Neuronal stem cell (in vitro differentiated cells): Measurements from ENCODE around the gene SOX5.
"Not testable (repeated sequence)": the region's sequence is repeated elsewhere in the genome, so short reads cannot be mapped to it uniquely, and the experiment has no call there.

Source experiments
- DNase-seq: peaks from one replicate; pipeline ENCODE4 v3.0.0-alpha.2; 2013; ENCODE audit warnings: low spot score
- H2AFZ ChIP-seq: one replicate; pipeline ENCODE4 v1.6.1; 2013; ENCODE audit warnings: mild to moderate bottlenecking, low read length, inconsistent platforms
- H2AK5ac ChIP-seq: 2 replicates; pipeline ENCODE4 v1.6.1; 2013; ENCODE audit warnings: low read depth, mild to moderate bottlenecking, inconsistent platforms, low read length, moderate library complexity, mixed read lengths
- H2BK120ac ChIP-seq: 2 replicates; pipeline ENCODE4 v1.6.1; 2013; ENCODE audit warnings: low read depth, mild to moderate bottlenecking, inconsistent platforms, low read length, moderate library complexity, mixed read lengths
- H2BK12ac ChIP-seq: one replicate; pipeline ENCODE4 v1.6.1; 2013; ENCODE audit warnings: low read length, inconsistent platforms
- H2BK15ac ChIP-seq: 2 replicates; pipeline ENCODE4 v1.6.1; 2013; ENCODE audit warnings: mild to moderate bottlenecking, low read length, inconsistent platforms, mixed read lengths
- H2BK5ac ChIP-seq: one replicate; pipeline ENCODE4 v1.6.1; 2013; ENCODE audit warnings: inconsistent platforms, mild to moderate bottlenecking, low read length, moderate library complexity
- H3K14ac ChIP-seq: one replicate; pipeline ENCODE4 v1.6.1; 2013; ENCODE audit warnings: low read length, inconsistent platforms
- H3K18ac ChIP-seq: 2 replicates; pipeline ENCODE4 v1.6.1; 2013; ENCODE audit warnings: low read length, inconsistent platforms
- H3K23ac ChIP-seq: 2 replicates; pipeline ENCODE4 v1.6.1; 2013; ENCODE audit warnings: low read depth, mild to moderate bottlenecking, mixed read lengths, low read length, inconsistent platforms; ENCODE audit not compliant: poor library complexity
- H3K27ac ChIP-seq: replicated peaks from 3 replicates; pipeline ENCODE4 v1.5.1; 2013; ENCODE audit warnings: low read length, inconsistent platforms
- H3K27me3 ChIP-seq, 3 experiments: 2 replicates each; pipeline ENCODE4 v1.6.1; 2013; ENCODE audit warnings: low read length in 3 of 3, mild to moderate bottlenecking in 2 of 3, inconsistent platforms in 1 of 3, low read depth in 1 of 3, mixed read lengths in 1 of 3, moderate library complexity in 1 of 3; ENCODE audit not compliant: control insufficient read depth in 3 of 3, insufficient read depth in 3 of 3
- H3K36me3 ChIP-seq, 2 donors: replicated peaks in 1 of 2; 2 replicates each; pipeline ENCODE4 v1.6.1; 2013; ENCODE audit warnings: low read length in 2 of 2; ENCODE audit not compliant: control insufficient read depth in 2 of 2, insufficient read depth in 2 of 2
- H3K4ac ChIP-seq: 2 replicates; pipeline ENCODE4 v1.6.1; 2013; ENCODE audit warnings: inconsistent platforms, mild to moderate bottlenecking, low read length, moderate library complexity
- H3K4me1 ChIP-seq, 2 donors: 1 replicate in 1 of 2; 2 replicates in 1 of 2; pipeline ENCODE4 v1.6.1; 2013; ENCODE audit warnings: low read length in 2 of 2, low read depth in 1 of 2; ENCODE audit not compliant: control insufficient read depth in 2 of 2, insufficient read depth in 1 of 2
- H3K4me2 ChIP-seq: one replicate; pipeline ENCODE4 v1.6.1; 2013; ENCODE audit warnings: mild to moderate bottlenecking, low read length, inconsistent platforms; ENCODE audit not compliant: insufficient read depth, poor library complexity, severe bottlenecking
- H3K4me3 ChIP-seq, 2 donors: 2 replicates each; pipeline ENCODE4 v1.5.1; 2013; ENCODE audit warnings: low read length in 2 of 2, mild to moderate bottlenecking in 2 of 2, inconsistent platforms in 1 of 2, moderate library complexity in 1 of 2
- H3K79me1 ChIP-seq: one replicate; pipeline ENCODE4 v1.6.1; 2013; ENCODE audit warnings: low read depth, mild to moderate bottlenecking, inconsistent platforms, low read length, moderate library complexity
- H3K9ac ChIP-seq: one replicate; pipeline ENCODE4 v1.6.1; 2013; ENCODE audit warnings: mild to moderate bottlenecking, low read depth, low read length, inconsistent platforms; ENCODE audit not compliant: poor library complexity
- H3K9me3 ChIP-seq, 2 donors: replicated peaks in 1 of 2; 2 replicates each; pipeline versions ENCODE3 to v1.6.1; 2013; ENCODE audit warnings: low read length in 2 of 2, mild to moderate bottlenecking in 2 of 2, inconsistent platforms in 1 of 2, low read depth in 1 of 2, mixed read lengths in 1 of 2, moderate library complexity in 1 of 2; ENCODE audit not compliant: control insufficient read depth in 2 of 2, insufficient read depth in 1 of 2
- H4K8ac ChIP-seq: one replicate; pipeline ENCODE4 v1.6.1; 2013; ENCODE audit warnings: low read depth, mild to moderate bottlenecking, inconsistent platforms, low read length, moderate library complexity
- H4K91ac ChIP-seq: one replicate; pipeline ENCODE4 v1.6.1; 2013; ENCODE audit warnings: low read length, low read depth, mild to moderate bottlenecking, inconsistent platforms; ENCODE audit not compliant: poor library complexity
- WGBS, 2 donors: extraction: QIAGEN DNeasy Blood & Tissue Kit; methylation state at CpG; one replicate each; pipeline ENCODE4 v1.1.7; 2013; ENCODE audit warnings: missing lambda C conversion rate in 2 of 2, mixed read lengths in 1 of 2; ENCODE audit not compliant: insufficient read length in 2 of 2, insufficient replicate concordance in 1 of 2; ENCODE audit errors: extremely low coverage in 2 of 2; 5-methylcytosine and 5-hydroxymethylcytosine counted together

Gene SOX5

GRCh38 chr12:23509832-23510231, 439.6 kb downstream of the SOX5 start:
- H3K36me3 ChIP-seq, H3K4me3 ChIP-seq, H2BK5ac ChIP-seq, H3K14ac ChIP-seq, H3K4ac ChIP-seq, H3K4me2 ChIP-seq, H2BK120ac ChIP-seq, H2BK15ac ChIP-seq, H3K23ac ChIP-seq, DNase-seq, H3K27me3 ChIP-seq, H2AFZ ChIP-seq, H2AK5ac ChIP-seq, H4K8ac ChIP-seq, H3K18ac ChIP-seq, H3K79me1 ChIP-seq, H2BK12ac ChIP-seq, H3K27ac ChIP-seq, H4K91ac ChIP-seq, H3K4me1 ChIP-seq, H3K9me3 ChIP-seq, H3K9ac ChIP-seq: not testable (repeated sequence)
- 100% methylated on average over 2 of the region's 8 CpGs; no CpG with 5 or more reads in 1 of the 2 donors for WGBS, 2 donors

DNA sequence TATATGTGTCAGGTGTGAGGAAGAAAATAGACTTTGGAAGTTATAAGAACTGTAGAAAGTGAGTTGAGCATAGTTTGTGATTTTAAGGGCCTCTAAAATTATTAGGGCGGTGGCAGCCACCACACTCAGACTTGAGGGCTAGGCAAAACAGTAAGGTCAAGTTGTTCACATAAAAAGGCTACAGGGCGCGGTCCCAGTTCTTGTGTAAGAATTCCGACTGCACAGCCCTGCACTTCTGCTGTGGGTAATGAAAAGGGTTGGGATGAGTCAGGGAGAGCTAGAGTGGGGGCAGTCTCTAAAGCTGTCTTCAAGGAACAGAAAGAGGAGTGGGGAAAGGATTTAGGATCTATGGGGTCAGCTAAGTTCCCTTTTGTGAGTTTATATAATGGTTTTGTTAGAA, 441.7 kb downstream of the SOX5 start:
- not testable (repeated sequence) for H3K18ac ChIP-seq, H3K9me3 ChIP-seq, DNase-seq, H4K91ac ChIP-seq, H3K9ac ChIP-seq, H3K4ac ChIP-seq, H2AK5ac ChIP-seq, H2BK120ac ChIP-seq, H3K27me3 ChIP-seq, H2AFZ ChIP-seq, H4K8ac ChIP-seq, H2BK15ac ChIP-seq, H3K4me1 ChIP-seq, H3K79me1 ChIP-seq, H3K4me2 ChIP-seq, H3K36me3 ChIP-seq, H3K23ac ChIP-seq, H2BK5ac ChIP-seq, H3K14ac ChIP-seq, H3K27ac ChIP-seq, H2BK12ac ChIP-seq, H3K4me3 ChIP-seq
- WGBS, 2 donors: no CpG with 5 or more reads among the region's 4 CpGs

- not testable (repeated sequence) for H3K4me3 ChIP-seq, H2BK5ac ChIP-seq, H2BK15ac ChIP-seq, H3K36me3 ChIP-seq, H3K27me3 ChIP-seq, H2BK12ac ChIP-seq, H2AK5ac ChIP-seq, H3K4me1 ChIP-seq, H4K8ac ChIP-seq, DNase-seq, H2BK120ac ChIP-seq, H3K4ac ChIP-seq, H3K14ac ChIP-seq, H3K23ac ChIP-seq, H3K79me1 ChIP-seq, H3K27ac ChIP-seq, H3K18ac ChIP-seq, H4K91ac ChIP-seq, H3K9ac ChIP-seq, H2AFZ ChIP-seq, H3K9me3 ChIP-seq, H3K4me2 ChIP-seq
- WGBS, 2 donors: no CpG with 5 or more reads among the region's 1 CpG
Measured at GRCh38 chr12:23505736-23506135, 443.7 kb downstream of the SOX5 start.

DNA sequence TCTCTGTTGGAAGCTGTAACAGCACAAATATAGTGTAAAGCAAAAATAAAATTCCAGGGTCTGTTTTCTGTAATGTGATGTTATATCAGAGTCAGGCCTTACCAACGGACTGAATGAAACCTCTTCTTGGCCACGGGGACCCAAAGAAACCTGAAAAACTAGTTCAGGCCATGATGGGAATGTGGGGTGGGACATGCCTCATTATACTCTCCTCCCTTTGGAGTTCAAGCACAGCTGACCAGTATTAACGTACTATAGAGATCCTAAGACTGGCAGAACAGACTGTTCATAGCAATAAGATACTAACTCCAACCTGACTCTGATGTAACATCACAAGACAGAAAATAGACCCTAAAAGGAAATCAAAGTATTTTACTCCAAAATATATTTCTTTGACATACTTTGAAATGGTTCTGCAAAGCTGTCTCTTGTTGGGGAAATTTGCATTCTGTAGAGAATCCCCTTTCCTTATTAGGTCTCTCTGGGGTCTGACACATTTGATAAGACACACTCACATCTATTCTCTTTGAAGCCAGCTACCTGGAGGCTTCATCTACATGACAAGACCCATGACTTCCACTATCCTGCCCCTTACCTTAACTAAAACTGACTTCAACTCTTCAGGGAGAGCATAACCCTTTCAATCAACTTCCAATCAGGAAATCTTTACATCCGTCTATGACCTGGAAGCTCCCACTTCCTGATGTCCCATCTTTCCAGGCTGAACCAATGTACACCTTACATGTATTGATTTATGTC, 444.6 kb downstream of the SOX5 start:
- Histone ChIP-seq H4K8ac (no peak overlapping the region), H3K4ac (no peak overlapping the region), H3K27ac (no peak overlapping the region), H2BK15ac (no peak overlapping the region), H3K36me3 (no peaks in the 10 kb centered on the region), H3K23ac (no peak overlapping the region), H3K9ac (no peak overlapping the region), H3K27me3 (peaks cover 0 to 3% (median 0%) of the 10 kb centered on the region in 3 experiments), H3K4me2 (no peak overlapping the region), H3K18ac (no peak overlapping the region), H3K9me3 (peaks cover 0 to 3% of the 10 kb centered on the region in 2 donors), H2BK120ac (no peak overlapping the region), H2AK5ac (no peak overlapping the region), H4K91ac (no peak overlapping the region), H2BK5ac (no peak overlapping the region), H3K4me1 (no peaks in the 10 kb centered on the region), H3K14ac (no peak overlapping the region), H2BK12ac (no peak overlapping the region), H3K4me3 (no peak overlapping the region), H3K79me1 (no peaks in the 10 kb centered on the region), H2AFZ (no peak overlapping the region)
- WGBS, 2 donors: no CpG with 5 or more reads among the region's 4 CpGs
- no peak for DNase-seq
